Esophagus muscularis mucosa (tissue), 3 donors: ENCODE data around the gene SOBP.

Experiments used
- CTCF ChIP-seq, 3 experiments: fragments of 200-600 bp in 2 of 3; fragments of 450-650 bp in 1 of 3; sonication (generic) in 2 of 3; IDR thresholded peaks; one replicate each; pipeline ENCODE4 v1.5.1; 2017 to 2019; ENCODE audit warnings: antibody characterized with exemption in 3 of 3, mild to moderate bottlenecking in 2 of 3, moderate library complexity in 1 of 3
- POLR2A ChIP-seq: fragments of 450-650 bp; IDR thresholded peaks from one replicate; pipeline ENCODE4 v1.6.1; 2017; ENCODE audit warnings: antibody characterized with exemption, moderate library complexity, mild to moderate bottlenecking, low read depth

GRCh38 chr6:107495971-107496370 lies 6.1 kb downstream of the SOBP start:
- TF ChIP-seq CTCF (IDR thresholded peaks at IDR 0.05), result no peak
- TF ChIP-seq POLR2A, result no peak
